Suprapubic skin (tissue), 4 donors: ENCODE measurements around the gene GARIN5B. TPM values are rescaled to one million over a fixed set of nuclear protein-coding genes. Genes with fewer than 3 reads are reported as not detected.
A peak's percentile ranks its signal among the peaks of the same experiment; 100 is the strongest.

Experiments
- DNase-seq, 2 donors: peaks; one replicate each; pipeline ENCODE4 v3.0.0-alpha.2; 2019; ENCODE audit warnings: low spot score in 2 of 2
- H3K27ac ChIP-seq: fragments of 200-600 bp; sonication (generic); one replicate; pipeline ENCODE4 v1.5.1; 2019
- H3K27me3 ChIP-seq: fragments of 200-600 bp; sonication (generic); one replicate; pipeline ENCODE4 v1.5.1; 2019
- H3K36me3 ChIP-seq: fragments of 200-600 bp; sonication (generic); one replicate; pipeline ENCODE4 v1.5.1; 2019
- H3K4me1 ChIP-seq: fragments of 200-600 bp; sonication (generic); one replicate; pipeline ENCODE4 v1.5.1; 2019
- H3K4me3 ChIP-seq: fragments of 200-600 bp; sonication (generic); one replicate; pipeline ENCODE4 v1.5.1; 2019; ENCODE audit warnings: mild to moderate bottlenecking
- H3K9me3 ChIP-seq: fragments of 200-600 bp; sonication (generic); one replicate; pipeline ENCODE4 v1.5.1; 2019
- EP300 ChIP-seq: sonication (generic); formaldehyde crosslinking; IDR thresholded peaks from one replicate; pipeline ENCODE4 v1.6.1; 2017; ENCODE audit warnings: antibody characterized with exemption
- POLR2A ChIP-seq, 2 donors: fragments of 450-650 bp; IDR thresholded peaks; one replicate each; pipeline ENCODE4 v1.6.1; 2017; ENCODE audit warnings: antibody characterized with exemption in 2 of 2, mild to moderate bottlenecking in 2 of 2, moderate library complexity in 2 of 2
- POLR2AphosphoS5 ChIP-seq, 3 donors: sonication (generic); formaldehyde crosslinking; IDR thresholded peaks; one replicate each; pipeline ENCODE4 v1.6.1; 2017; ENCODE audit warnings: antibody characterized with exemption in 3 of 3
- WGBS: methylation state at CpG from one replicate; pipeline ENCODE4 v1.1.5; 2018; 5-methylcytosine and 5-hydroxymethylcytosine counted together
- total RNA-seq, 4 donors: library from RNA; depleted of rRNA; stranded (reverse); fragments of >200 nt; gene quantifications; one replicate each; pipeline ENCODE4 v1.1.0, GENCODE V29; 2016
- TF ChIP-seq, protein P1 (sequence below), 2 donors: fragments of 200-600 bp in 1 of 2; fragments of 450-650 bp in 1 of 2; sonication (generic) in 1 of 2; IDR thresholded peaks; one replicate each; pipeline ENCODE4 v1.5.1; 2016 to 2019; ENCODE audit warnings: antibody characterized with exemption in 2 of 2, mild to moderate bottlenecking in 1 of 2, moderate library complexity in 1 of 2

GARIN5B gene
- total RNA-seq, 4 donors from 2014 or later = not detected

DNA sequence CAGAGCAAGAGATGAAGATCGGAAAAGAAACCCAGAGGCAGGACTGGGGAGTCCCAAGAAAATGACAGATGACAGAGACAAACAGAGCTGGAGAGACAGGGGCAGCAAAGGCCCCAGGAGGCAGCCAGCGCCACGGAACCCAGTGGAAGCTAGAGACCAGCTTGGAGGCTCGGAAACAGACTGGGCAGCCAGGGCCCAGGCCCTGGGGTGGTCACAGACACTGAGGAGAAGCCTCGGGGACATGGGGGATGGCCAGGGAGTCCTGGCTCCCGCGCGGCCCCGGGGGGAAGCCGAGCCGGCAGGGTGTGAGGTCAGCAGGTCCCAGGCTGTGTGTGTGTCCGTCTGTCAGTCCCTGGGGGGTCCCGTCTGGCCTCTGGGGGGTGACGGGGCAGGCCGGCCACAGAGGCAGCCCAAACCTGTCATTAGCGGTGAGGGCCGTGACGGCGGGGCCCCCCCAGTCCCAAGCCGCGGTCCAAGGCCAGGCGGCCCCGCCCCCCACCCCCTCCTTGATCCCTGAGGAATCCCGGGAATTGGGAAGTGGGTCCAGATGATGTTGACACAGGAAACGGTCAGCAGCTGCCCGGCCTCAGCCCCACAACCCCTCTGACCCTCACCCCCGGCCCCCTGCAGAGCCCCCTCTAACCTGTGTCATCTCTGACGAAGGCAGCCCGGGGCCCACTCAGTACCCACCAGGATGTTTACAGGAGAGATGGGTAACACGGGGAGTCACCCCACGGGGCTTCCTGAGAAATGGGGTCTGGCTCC, 11.1 kb upstream of the GARIN5B start:
- peaks cover 87% of the 10 kb centered on the region for H3K27me3 ChIP-seq
- H3K27ac ChIP-seq = no peak overlapping the region
- no peaks in the 10 kb centered on the region for H3K9me3 ChIP-seq
- DNase-seq = no peak
- H3K4me3 ChIP-seq = no peak overlapping the region
- 22% methylated on average over 17 of the region's 31 CpGs for WGBS
- no peaks in the 10 kb centered on the region for H3K36me3 ChIP-seq
- TF ChIP-seq POLR2AphosphoS5 (IDR thresholded peaks at IDR 0.05) (no peak), POLR2A (IDR thresholded peaks at IDR 0.05) (no peak), EP300 (no peak)
- TF ChIP-seq, protein P1, sequence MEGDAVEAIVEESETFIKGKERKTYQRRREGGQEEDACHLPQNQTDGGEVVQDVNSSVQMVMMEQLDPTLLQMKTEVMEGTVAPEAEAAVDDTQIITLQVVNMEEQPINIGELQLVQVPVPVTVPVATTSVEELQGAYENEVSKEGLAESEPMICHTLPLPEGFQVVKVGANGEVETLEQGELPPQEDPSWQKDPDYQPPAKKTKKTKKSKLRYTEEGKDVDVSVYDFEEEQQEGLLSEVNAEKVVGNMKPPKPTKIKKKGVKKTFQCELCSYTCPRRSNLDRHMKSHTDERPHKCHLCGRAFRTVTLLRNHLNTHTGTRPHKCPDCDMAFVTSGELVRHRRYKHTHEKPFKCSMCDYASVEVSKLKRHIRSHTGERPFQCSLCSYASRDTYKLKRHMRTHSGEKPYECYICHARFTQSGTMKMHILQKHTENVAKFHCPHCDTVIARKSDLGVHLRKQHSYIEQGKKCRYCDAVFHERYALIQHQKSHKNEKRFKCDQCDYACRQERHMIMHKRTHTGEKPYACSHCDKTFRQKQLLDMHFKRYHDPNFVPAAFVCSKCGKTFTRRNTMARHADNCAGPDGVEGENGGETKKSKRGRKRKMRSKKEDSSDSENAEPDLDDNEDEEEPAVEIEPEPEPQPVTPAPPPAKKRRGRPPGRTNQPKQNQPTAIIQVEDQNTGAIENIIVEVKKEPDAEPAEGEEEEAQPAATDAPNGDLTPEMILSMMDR (IDR thresholded peaks at IDR 0.05) = no peak
- peaks cover 24% of the 10 kb centered on the region for H3K4me1 ChIP-seq

DNA sequence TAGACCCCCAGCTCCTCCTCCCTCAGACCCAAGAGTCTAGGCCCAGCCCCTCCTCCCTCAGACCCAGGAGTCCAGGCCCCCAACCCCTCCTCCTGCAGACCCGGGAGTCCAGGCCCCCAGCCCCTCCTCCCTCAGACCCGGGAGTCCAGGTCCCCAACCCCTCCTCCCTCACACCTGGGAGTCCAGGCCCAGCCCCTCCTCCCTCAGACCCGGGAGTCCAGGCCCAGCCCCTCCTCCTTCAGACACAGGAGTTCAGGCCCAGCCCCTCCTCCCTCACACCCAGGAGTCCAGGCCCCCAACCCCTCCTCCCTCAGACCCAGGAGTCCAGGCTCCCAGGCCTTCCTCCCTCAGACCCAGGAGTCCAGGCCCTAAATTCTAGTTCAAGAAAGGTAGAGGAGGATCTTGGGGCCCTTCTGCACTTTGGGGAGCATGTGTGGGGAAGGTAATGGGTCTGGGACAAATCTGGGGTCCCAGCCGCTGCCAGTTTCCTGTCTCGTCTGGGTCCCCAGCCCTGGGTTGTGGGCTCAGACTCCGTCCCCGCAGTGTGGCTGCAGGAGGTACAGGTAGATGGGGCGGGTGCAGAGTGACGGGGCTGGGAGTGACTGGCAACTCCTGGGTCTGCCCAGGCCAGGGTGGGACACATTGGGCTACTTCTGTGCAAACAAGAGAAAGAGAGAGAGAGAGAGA, 10.4 kb upstream of the GARIN5B start:
- no peak overlapping the region for H3K27ac ChIP-seq
- peaks cover 31% of the 10 kb centered on the region for H3K4me1 ChIP-seq
- 58% methylated on average over 9 of the region's 9 CpGs for WGBS
- no peak for TF ChIP-seq EP300
- TF ChIP-seq POLR2AphosphoS5 (IDR thresholded peaks at IDR 0.05) = no peak
- TF ChIP-seq, protein P1 (IDR thresholded peaks at IDR 0.05) = no peak
- no peak for TF ChIP-seq POLR2A (IDR thresholded peaks at IDR 0.05)
- H3K4me3 ChIP-seq = no peak overlapping the region
- DNase-seq = no peak
- no peaks in the 10 kb centered on the region for H3K36me3 ChIP-seq
- no peaks in the 10 kb centered on the region for H3K9me3 ChIP-seq
- H3K27me3 ChIP-seq = peaks cover 95% of the 10 kb centered on the region

DNA sequence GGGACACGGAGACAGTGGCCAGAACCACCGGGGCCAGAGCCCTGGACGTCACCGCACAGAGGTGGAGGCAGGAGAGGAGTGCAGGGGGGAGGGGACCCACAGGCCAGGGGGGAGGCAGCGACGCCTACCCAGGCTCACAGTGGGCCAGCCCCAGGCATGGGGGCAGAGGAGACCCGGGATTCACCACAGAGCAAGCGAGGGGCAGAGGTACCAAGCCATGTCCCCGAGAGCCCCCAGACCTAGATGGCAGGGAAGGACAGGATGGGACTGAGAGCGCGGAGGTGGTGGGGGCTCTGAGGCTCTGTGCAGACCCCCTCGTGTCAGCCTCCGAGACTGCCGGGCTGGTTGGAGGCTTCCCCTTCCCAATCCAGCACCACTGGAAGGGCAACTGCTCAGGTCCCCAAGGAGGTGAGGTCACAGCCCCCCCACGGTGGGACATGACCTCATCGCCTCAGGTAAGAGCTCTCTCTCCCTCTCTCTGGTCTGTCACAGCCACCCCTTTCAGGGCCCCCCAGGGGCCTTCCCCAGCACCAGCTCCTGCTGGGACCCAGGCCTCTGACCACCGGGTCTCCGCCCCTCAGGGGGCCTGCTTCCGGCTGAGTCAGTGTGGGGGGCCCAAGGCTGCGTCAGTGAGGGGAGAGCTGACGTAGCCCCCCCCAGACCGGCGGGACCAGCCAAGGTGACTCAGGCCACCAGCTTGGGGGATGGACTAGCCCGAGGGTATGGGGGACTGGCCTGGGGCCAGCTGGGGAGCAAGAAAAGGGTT, 9.4 kb upstream of the GARIN5B start:
- DNase-seq = no peak
- Histone ChIP-seq H3K27me3 (peaks cover 98% of the 10 kb centered on the region), H3K4me1 (peaks cover 32% of the 10 kb centered on the region), H3K4me3 (no peak overlapping the region), H3K9me3 (no peaks in the 10 kb centered on the region), H3K27ac (no peak overlapping the region), H3K36me3 (no peaks in the 10 kb centered on the region)
- WGBS = 55% methylated on average over 13 of the region's 24 CpGs
- TF ChIP-seq POLR2AphosphoS5 (IDR thresholded peaks at IDR 0.05) (no peak), EP300 (no peak), POLR2A (IDR thresholded peaks at IDR 0.05) (no peak)
- TF ChIP-seq, protein P1 (IDR thresholded peaks at IDR 0.05) = no peak

DNA sequence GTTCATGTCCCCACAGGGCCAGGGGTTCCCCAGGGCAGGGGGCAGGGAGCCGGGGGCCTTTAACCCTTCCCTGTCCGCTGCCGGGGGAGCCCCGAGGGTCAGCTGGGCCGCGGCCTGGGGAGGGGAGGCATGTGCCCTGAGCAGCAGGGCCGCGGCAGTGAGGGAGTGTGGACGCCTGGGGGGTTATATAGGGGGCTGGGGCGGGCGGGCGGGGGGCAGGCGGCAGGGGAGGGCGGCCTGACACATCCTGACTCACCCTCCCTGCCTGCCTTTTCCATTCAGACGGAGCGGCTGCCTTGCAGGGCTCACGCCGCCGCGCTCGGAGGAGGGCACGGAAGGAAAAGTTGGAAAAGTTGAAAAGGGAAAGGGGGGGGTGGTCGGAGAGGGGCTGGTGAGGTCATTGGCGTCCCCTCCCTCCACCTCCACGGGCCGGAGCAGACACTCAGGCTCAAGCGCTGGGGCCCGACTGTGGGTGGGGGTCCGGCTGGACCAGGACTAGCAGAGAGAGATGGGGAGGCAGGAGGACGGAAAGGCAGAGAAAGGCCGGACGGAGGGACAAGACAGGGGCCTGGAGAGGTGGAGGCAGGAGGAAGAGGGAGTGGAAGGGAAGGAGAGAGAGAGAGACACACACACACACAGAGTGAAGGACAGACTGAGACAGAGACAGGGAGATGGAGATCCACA, 7.4 kb upstream of the GARIN5B start, which contains the start of gene IL11:
TSS of gene IL11 (minus strand) at position 159 of the 684 bp plus-strand sequence. CDS start at position 6, 153 bp downstream.
- Histone ChIP-seq H3K27ac (no peak within 1 kb of the TSS), H3K27me3 (peaks cover 79% of the 10 kb centered on the region), H3K36me3 (no peaks in the 10 kb centered on the region), H3K4me1 (peaks cover 27% of the 10 kb centered on the region), H3K9me3 (no peaks in the 10 kb centered on the region), H3K4me3 (peak within 1 kb of the TSS; percentile 37)
- TF ChIP-seq, protein P1 (IDR thresholded peaks at IDR 0.05) = no peak
- TF ChIP-seq POLR2AphosphoS5 (IDR thresholded peaks at IDR 0.05) (no peak), POLR2A (IDR thresholded peaks at IDR 0.05) (no peak), EP300 (no peak)
- 8% methylated on average over 26 of the region's 32 CpGs for WGBS
- DNase-seq = no peak
